ENCODE measurements around the gene MTHFS.
"Not testable (repeated sequence)": the region's sequence is repeated elsewhere in the genome, so short reads cannot be mapped to it uniquely, and the experiment has no call there.

The MTHFS gene

DNA sequence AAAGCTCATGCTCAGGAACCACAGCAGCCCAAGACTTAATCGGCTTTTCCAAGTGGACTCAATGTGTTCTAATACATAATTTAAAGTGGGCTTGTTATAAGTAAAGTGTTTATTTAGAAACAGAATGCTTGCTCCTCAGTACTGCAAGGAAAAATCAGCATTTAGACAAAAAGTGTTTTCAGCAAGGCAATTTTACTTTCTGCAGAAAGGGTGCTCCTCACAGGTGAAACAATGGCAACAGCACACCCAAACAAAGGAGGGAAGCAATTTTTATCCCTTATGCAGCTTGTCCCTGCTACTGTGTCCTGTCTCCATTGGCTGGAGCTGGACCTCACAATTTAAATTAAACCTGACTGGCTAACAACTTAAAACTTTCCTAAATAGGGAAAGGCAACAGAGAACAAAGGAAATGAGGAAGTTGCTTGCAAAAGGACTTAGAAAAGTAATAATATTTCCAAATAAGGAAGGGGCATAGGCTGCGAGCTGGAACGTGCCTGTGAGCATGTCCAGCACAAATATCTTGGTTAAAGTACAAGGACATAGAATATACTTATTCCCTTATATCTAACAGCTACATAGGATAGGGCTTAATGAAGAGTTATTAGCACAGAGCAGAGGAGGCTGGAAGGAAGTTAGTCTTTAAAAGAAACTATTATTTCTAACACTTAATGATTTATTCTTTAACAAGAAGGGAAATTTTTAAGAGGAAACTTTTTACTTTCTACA lies 19.1 kb upstream of the MTHFS start:
- DNase-seq (ENCODE audit: low read depth), result not testable (repeated sequence)

DNA sequence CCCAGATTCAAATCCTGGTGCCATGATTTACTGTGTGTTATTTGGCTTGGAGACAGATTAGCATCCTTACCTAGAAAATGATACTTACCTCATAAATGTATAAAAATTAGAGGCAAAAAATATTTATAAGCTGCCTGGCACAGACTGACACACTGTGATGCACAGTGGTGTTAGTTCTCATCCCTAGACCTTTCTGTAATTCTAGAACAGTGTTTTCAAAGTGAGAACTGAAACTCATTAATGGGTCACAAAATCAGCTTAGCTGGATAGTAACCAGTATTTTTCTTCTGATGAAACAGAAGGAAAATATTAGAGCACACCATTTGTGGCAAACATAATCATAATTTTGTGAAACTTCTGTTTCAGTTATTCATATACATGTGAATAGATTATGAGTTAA lies 17.9 kb upstream of the MTHFS start:
- no peak for DNase-seq (ENCODE audit: low read depth)

DNA sequence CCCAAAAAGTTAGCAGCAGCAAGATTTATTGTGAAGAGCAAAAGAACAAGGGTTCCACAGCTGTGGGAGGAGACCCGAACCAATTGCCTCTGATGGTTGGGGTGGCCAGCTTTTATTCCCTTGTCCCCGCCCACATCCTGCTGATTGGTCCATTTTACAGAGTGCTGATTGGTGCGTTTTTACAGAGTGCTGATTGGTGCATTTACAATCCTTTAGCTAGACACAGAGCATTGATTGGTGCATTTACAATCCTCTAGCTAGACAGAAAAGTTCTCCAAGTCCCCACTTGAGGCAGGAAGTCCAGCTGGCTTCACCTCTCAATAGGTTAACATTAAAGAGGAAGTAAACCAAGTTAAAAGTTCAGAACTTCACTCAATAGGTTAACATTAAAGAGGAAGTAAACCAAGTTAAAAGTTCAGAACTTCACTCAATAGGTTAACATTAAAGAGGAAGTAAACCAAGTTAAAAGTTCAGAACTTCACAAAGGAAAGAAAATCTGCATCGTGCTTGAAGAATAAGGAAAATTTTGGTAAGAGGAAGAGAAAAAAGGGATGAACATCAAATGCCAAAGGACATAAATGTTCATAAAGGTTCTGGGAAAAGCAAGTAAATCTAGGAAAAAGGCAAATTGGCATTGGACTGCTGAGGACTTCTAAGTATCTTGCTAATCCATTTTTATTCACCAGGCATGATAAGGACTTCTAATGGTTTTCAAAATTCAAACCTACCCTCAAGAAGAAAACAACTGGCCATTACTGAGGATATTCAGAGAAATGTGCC lies 12.9 kb upstream of the MTHFS start:
- DNase-seq (ENCODE audit: low read depth), result not testable (repeated sequence)

DNA sequence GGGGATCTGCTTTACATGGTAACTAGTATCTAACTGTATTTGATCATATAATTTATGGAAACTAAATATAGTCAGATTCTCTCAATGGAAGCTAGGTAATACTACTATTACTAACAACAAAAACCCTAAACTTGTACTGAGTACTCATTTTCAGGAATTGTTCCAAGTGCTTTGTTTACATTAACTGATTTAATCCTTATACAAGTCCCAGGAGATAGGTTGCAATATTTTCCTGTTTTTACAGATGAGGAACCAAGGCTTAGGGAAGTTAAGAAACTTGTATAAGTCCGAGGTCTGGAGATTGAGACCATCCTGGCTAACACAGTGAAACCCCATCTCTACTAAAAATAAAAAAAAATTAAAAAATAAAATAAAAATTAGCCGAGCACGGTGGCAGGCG lies 7.5 kb upstream of the MTHFS start:
- DNase-seq (ENCODE audit: low read depth), result no peak

DNA sequence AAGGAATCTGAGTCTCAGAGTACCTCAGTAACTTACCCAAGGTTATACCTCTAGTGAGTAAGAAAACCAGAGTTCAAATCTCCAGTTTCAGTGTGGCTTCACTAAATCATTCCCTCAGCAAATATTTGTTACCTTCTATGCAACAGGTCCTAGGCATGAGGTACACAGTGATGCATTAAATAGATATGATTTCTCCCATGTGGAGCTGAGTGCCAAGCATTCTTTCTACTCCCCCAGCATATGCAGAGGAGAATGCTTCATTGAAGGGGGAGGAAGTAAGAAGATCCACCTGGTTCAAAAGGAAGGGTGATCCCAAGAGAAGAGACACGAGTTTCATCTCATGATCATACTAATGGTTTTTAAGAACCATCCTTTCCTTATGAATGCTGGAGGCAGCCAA lies 6.8 kb upstream of the MTHFS start:
- no peak for DNase-seq (ENCODE audit: low read depth)

DNA sequence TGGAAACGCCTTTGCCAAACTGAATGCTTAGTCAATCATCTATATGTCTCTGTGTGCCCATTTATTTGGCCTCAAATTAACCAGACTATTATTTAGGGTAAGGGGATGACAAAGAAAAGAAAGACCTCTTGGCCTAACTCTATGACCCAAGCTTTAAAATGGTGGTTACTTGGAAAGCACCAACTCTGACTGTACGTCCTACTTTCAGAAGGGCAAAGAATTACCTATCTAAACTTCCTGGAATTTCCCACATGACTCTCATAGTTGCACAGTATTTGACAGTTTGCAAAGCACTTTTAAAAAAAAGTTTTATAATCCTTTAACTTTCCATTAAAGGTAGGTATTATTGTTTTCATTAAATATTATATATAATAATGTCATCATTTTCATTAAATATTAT lies 6.3 kb upstream of the MTHFS start:
- no peak for DNase-seq (ENCODE audit: low read depth)

DNA sequence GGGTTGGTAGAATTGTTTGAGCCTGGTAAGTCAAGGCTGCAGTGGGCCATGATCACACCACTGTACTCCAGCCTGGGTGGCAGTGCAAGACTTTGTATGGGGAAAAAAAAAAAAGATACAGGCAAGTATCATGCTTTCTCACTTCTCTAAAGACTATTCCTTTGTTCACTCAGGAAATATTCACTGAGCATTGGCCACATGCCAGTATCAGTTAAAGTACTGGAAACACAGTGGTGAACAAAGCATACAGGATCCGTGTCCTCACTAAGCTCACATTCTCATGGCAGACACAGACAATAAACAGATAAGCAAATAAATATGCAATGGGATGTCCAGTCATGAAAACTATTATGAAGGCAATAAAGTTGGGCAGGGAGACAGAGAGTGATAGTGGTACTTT lies 5.1 kb upstream of the MTHFS start:
- no peak for DNase-seq (ENCODE audit: low read depth)

DNA sequence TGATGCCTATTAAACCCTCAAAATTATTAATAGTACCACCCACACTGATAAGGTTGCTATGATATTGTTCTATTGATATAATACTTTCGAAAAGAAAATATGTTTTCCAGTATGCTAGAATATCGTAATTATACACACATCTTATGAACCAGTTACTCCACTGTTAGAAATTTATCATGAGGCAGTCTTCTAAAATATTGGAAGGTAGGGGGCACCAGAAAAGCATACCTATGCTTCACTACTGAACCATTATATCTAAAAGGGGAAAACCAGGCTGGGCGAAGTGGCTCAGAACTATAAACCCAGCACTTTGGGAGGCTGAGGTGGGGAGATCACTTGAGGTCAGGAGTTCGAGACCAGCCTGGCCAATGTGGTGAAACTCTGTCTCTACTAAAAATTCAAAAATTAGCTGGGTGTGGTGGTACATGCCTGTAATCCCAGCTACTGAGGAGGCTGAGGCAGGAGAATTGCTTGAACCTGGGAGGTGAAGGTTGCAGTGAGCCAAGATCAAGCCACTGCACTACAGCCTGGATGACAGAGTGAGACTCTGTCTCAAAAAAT lies 4.1 kb upstream of the MTHFS start:
- not testable (repeated sequence) for DNase-seq (ENCODE audit: low read depth)

DNA sequence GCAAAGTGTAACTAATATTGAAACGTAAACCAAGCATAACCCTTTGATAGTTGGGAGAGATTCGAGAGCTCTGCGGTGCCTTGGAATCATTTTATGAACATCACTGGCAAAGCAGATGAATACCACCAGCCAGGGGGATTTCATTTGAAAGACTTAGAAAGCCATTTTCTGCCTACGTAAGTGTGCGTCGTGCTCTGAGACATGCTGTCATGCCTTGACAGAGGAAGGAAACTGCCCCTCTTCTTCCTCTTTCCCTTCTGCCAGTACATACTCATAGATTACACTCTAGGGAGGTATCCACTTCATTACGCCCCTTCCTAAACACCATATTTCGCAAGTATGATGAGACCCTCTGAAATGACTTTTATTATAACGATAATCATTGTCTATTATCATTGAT lies 3.3 kb upstream of the MTHFS start:
- no peak for DNase-seq (ENCODE audit: low read depth)

DNA sequence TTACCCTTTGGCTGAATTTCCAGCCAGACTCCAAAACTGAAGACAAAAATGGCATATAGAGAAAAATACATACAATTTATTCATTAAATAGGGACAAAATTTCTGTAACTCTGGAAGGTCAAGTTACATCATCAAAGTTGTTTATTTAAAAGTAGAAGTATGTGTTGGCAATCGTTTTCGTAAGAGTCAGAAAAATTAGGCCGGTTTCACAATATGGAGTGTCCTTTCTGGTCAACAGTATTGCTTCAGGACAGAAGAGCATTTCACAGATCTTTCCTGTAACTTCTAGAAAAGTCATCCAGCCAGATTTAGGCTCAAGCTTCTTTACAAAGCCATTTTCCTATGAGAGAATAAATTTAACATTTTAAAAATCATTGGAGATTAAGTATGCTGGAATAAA lies 2.0 kb upstream of the MTHFS start:
- not testable (repeated sequence) for DNase-seq (ENCODE audit: low read depth)

DNA sequence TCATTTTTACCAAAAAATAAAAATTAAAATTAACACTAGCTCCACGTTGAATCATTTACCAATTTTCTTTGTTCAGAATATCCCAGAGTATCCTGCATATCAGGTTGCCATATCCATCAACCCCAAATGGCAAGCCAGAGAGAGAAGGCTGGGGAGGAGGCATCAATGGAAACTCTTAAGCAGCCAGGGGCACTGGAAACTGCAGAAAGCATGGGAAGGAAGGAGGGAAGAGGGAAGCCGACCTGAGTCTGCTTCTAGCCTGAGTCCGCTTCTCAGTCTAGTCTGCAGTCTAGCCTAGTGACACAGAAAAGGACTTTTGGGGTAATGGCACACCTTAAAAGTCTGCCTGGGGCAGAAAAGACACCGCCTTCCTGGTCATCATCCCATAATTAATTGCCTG lies 1.6 kb upstream of the MTHFS start:
- DNase-seq (ENCODE audit: low read depth), result no peak

DNA sequence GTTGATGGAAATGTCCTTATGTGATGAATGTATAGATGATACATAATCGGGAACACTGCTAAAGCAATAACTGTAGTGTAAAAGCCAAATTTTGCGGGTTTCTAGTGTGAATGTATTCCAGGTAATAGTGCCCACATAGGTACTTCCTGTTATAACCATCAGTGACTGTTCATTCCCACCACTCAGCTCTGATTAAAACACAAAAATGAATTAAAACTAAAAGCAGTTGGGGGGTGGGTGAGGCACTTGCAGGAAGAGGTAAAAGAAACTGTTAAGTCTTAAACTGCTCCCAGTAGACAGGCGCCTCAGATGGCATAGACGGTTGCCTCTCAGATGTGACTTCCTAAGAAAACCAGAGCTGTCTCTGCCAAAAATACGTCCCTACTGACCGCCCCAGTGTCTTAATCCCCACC lies 893 bp upstream of the MTHFS start:
- no peak for DNase-seq (ENCODE audit: low read depth)

DNA sequence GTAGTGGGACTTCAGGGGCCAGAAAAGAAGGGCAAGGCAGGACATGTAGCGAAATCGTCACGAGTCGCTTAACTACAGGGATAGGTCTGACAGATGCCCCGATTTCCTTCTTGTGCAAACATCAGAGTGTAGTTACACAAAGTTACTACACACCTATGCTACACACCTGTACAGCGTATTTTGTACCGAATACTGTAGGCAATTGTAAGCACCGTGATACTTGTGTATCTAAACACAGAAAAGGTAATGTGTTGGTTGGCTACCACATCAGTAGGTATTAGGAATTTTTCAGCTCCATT lies 515 bp upstream of the MTHFS start:
- DNase-seq (ENCODE audit: low read depth), result no peak

DNA sequence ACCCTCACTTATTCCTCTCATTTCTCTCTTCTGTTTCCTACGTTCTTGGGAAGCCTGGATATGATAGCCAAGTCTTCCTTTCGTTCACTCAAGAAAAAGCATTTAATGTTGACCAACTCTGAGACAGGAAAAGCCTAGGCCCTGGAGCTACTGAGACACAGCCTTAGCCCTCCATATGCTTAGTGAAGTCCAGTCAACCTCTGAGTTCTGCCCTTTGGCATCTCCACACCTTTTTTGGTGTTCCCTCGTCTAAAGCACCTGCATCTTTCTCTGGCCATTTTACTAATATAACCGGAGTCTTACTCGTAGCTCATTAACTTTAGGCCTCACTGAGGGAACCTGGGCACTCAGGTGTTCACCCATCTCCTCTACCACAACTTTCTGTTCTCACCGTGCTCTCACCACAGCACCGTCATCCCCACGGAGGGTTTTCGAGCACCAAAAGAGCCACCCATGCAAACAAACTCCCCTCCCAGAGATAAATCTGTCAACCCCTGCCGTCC lies 632 bp downstream of the MTHFS start:
- no peak for DNase-seq (ENCODE audit: low read depth)

DNA sequence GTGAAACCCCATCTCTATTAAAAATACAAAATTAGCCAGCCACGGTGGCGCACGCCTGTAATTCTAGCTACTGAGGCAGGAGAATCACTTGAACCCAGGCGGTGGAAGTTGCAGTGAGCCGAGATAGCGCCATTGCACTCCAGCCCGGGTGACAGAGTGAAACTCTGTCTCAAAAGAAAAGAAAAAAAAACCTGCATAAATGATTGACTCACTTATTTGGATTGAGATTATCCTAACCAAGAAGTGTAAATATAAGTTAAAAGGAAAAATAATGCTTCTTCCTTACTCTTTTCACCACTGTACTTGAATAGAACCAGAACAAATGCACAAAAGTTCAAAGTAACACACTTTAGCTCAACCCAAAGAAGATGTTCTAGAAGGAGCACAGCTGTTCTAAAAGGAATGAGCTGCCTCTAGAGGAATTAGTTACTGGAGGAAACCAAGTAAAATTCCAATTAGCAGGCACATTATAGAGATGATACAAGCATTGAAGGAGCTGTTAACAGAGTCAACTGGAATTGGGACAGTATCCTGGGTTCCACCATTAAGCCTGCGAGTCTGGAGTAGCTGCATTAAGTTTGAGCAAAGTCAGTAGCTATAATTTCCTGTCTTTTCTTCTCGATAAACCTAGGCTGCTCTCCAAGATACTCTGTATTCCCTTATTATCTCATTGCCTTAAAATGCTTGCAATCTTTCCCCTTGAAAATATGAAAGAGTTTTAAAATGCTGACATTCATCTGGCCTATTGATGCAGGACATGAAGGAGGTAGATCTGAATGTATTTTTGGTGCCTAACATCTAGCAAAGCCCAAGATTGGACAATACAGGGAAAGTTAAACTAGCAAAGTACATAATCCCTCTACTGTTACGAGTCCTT lies 9.5 kb downstream of the MTHFS start:
- no peak for DNase-seq (ENCODE audit: low read depth)

DNA sequence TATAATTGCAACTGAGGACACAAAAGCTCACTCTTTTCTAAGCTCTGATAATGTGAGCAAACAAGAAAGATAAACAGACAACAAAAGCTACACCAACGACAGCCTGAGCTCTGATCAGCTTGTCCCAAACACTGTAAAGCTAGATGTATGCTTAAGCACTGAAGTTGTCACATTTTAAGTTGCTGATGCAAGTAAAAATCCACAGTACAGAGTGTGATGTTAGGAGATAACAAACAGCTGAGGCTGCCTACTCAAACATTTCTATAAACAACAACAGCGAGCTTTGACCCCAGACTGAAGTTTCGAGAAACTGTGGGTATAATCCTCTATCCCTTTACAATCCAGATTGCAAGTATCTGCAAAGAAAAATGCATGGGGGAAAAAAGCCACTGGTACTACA lies 10.7 kb downstream of the MTHFS start:
- DNase-seq (ENCODE audit: low read depth), result no peak

DNA sequence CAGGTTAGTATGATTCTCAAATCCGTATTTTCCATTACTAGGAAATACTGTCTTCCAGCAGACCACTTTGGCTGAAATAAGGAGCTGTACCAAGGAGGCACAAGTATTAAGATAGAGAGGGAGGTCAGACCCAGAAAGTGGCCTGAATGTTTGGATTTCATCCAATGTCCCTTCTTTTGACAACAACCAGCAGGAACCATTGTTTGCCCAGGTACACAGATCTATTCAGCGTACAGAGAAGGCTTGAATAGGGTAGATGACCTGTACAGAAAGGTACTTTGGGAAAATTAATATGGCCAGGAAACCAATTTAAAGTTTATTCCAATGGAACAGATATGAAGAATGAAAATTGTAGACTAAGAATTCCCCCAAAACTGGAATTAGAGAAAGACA lies 12.6 kb downstream of the MTHFS start:
- DNase-seq (ENCODE audit: low read depth), result no peak

DNA sequence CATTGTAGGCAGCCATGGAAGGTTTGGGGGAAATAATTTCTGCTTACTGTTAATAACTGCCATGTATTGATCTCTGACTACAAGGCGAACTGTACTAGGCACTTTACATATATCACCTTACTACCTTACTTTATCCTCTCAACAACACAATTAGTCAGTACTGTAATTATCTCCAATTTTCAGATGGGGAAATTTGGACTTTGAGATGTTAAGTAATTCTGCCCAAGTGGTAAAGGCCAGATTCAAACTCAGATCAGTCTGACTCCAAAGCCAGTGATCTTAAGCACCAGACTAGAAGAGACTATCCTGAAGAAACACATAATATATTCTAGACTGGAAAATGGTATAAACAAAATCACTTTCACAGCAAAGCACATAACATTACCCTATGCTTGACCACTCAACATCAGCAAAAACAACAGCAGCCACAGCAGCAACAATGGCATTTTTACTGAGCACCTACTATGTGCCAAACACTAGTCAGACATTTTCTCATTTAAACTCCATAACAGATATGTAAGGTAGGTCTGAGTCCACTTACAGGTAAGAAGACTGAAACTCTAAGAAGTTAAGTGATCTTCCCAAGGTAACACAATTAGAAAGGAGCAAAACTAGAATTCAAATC lies 13.1 kb downstream of the MTHFS start:
- no peak for DNase-seq (ENCODE audit: low read depth)

DNA sequence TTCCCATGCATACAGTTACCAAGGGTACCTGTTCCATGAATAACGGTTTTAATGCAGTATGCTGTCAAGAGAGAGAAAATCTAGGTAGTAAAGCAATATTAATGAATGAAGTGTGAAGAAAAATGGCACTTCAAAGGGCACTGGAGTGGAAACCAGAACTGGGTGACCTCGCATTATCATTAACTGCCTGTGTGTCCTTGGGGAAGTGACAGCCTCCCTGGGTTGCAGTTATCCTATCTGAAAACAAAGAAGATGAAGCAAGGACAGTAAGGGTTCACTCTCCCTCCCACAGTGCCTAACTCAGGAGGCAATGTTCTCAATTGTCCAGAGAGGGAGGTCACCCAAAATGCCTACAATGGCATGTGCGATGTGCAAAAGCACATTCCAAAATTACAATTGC lies 15.1 kb downstream of the MTHFS start:
- DNase-seq (ENCODE audit: low read depth), result no peak

DNA sequence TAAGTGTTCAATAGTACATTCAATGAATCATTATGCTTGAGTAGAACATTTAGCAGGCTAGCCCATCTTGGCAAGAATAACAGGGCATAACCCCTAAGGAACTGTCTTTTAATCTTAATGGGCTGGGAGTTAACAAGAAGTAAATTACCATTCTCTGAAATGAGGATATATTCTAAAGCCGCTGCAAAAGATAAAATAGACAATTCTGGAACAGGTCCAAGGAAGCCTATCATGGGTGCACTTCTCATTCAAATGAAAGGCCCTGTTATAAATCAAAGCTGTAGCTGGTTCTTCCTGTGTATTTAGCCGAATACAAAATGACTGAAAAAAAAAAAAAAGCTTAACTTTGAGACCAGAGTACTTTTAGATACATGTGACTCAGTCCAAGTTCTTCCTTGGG lies 15.6 kb downstream of the MTHFS start:
- DNase-seq (ENCODE audit: low read depth), result no peak

DNA sequence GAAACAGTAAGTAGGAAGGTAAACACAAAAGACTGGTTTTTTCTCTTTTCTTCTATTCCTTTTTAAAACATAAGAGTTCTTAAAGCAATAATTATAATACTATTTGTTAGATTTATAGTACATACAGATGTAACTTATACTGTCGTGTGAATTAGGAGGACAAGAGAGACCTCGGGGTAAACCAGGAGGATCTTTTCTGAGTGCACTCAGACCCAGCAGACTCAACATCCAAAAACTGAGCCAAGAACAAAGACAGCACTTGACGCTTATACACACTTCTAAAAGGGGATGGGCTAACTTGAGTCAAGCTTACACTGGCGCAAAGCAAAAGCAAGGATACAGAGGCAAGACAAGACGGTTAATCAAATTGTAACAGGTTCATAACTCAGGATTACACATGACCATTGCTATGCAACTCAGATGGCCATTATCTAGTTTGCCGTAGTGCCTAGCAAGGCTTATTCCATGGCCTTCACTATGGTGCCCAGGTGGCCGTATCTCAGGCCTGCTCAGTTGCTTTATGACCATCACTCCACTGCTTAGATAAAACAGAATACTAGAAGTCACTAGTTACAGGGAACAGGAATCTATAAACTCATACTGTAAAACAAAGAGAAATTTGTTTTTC lies 18.6 kb downstream of the MTHFS start:
- DNase-seq (ENCODE audit: low read depth), result no peak

DNA sequence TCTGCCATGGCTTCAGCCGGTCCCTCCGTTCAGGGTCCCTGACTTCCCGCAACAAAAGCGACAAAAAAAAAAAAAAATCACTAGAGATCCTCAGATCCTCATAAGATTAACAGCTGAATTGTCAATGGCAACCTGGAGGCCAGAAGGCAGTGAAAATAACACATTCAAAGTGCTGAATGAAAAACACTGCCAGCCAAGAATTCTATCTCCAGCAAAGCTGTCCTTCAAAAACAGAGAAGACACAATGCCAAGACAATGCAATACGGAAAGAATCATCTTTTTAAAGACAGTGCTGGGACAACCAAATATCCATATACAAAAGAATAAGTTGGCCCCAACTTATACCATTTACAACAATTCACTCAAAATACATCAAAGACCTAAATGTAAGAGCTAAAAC lies 21.6 kb downstream of the MTHFS start:
- DNase-seq (ENCODE audit: low read depth), result no peak

All from stimulated activated CD8-positive, alpha-beta memory T cell treated with anti-CD3 and anti-CD28 coated beads, Interleukin-4, amount 100 ng/mL, for 24 hours (primary cell).